ENCODE results near the gene PAPPA2.
"Not testable (repeated sequence)": the region's sequence is repeated elsewhere in the genome, so short reads cannot be mapped to it uniquely, and the experiment has no call there.

Gene PAPPA2

DNA sequence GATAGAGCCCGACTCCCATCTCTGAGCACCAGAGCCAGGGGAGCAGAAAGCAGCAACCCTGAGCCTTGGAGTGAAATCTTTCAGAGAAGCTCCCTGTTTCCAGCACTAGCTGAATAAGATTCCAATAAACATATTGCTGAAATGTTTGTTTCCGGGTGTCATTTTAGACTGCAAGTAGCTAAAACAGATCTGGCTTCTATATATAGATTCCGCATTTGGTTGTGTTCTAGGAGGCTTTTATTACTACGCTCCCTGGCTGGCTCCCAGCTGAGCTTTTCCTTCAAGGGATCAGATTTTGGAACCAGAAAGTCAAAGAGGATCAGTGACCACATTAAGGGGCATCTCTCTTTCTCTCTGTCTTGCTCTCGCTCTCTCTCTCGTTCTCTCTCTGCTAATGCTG is 88.2 kb downstream of the PAPPA2 start:
- DNase-seq (ENCODE audit: low read depth): no peak

DNA sequence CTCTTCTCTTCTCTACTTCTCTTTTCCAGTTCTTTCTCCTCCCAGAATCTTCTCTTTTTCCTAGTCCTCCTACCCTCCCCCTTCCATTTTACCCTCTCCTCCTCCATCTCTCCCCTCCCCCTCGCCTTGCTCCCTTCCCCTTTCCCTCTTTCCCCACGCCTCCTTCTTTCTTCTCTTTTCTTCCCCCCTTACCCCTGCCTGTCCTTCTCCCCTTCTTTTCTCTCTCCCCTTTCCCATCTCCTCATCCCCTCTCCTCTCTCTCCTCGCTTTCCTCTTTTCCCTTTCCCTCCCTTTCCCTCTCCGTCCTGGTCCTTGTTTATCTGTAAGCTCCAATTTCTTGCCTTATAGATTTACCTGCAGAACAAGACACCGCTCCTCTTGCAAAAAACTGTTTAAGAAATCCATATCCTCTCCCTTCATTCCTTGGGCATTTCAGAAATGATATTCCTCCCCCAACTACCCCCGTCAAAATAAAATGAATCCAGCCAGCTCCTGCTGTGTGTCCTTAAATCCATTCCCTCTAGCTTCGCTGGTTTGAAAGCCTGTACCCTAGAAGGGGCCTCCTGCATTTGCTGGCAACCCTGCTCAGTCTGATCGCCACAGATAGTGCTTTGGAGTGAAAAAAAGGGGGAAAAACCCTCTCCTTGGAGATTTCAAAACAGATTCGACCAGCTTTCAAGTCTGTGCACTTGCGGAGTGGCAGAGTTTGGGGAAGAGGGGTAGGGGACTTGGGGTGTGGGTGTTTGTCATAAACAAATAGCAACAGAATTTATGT is 89.4 kb downstream of the PAPPA2 start:
- no peak for DNase-seq (ENCODE audit: low read depth)

DNA sequence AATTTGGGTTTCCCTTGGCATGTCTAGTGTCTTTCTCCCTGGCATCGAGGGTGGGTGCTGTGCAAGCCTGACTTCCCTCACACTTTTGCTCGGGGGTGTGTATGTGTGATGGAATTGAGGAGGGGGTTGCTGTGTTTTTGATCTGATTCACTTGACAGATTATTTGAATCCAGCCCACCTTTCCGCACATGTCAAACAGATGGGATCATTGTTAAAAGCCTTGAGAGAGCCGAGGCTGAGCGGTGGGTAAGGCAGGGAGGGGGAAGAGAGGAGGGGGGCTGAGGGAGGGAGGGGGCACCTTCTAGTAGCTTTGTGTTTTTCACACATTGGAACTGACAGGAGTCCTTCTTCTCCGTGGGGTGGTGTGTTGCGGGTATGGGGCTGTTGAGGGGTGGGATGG is 90.0 kb downstream of the PAPPA2 start:
- DNase-seq (ENCODE audit: low read depth): no peak

DNA sequence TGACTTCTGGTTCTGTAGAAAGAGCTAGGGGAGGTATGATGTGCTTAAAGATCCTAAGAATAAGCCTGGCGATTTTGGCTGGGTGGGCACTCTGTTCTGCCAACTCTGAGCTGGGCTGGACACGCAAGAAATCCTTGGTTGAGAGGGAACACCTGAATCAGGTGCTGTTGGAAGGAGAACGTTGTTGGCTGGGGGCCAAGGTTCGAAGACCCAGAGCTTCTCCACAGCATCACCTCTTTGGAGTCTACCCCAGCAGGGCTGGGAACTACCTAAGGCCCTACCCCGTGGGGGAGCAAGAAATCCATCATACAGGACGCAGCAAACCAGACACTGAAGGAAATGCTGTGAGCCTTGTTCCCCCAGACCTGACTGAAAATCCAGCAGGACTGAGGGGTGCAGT is 93.3 kb downstream of the PAPPA2 start:
- DNase-seq (ENCODE audit: low read depth): no peak

DNA sequence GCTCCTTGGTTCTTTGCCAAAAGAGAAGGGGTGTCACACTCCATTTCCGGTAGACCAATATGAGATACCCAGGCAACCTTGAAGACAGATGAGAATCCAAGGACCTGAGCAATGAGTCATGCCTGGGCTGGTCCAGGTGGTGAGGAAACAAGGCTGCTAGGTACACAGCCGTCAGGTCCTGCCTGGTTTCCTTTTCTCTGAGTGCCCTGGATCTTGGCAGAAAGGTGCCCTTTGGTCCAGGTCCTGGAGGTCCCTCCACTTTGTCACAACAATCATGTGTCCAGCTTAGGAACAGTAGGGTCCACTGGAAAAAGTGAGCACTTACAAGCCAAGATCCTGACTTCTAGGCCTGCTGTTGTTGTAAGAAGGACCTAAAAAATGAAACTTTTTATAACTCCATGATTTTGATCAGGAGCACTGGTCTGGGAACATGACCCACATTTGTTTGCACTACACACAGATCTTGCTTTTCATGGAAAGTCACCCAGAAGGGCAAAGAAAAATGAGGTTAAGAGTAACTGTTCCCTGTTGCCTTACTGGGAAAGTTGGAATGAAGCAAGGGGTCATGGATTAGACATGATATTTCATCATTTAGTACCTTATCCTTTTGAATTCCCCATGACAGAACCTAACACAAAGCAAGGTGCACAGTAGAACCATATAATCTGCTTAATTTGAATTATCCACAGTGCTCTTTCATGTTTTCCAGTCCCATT is 94.7 kb downstream of the PAPPA2 start:
- no peak for DNase-seq (ENCODE audit: low read depth)

DNA sequence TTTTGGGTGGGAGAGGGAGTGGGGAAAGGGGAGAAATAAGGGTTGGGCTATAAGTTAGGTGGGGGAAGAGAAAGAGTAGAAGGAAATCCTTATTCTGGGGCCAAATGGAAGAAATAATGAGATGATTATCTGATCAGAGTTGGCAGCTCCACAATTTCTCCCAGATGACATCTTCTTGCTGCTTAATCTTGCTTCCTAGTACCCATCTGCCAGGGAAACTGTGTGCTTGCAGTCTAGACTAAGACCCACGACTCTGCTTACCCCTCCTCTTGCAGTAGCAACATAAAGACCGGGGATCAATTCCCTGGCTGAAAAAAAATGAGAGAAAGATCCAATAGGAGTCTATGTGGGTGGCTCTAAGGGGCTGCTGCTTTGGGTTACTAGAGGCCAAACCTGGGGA is 95.6 kb downstream of the PAPPA2 start:
- no peak for DNase-seq (ENCODE audit: low read depth)

DNA sequence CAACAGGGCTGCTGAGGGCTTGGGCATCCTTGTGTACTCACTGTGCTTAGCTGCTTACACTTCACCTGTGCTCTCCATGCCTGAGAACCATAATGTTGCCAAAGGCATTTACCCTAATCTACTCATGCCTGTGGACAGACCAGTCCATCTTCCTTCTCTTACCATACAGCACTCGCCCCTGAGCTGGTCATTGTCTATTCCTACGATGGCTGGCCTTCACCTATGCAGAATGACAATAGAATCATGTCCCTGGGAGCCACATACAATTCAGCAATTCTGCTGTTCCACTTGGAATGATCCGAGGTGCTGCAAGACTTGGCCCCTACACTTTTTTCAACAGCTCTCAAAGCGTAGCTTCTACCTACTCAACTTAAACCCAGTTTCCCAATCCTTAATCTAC is 96.5 kb downstream of the PAPPA2 start:
- no peak for DNase-seq (ENCODE audit: low read depth)

DNA sequence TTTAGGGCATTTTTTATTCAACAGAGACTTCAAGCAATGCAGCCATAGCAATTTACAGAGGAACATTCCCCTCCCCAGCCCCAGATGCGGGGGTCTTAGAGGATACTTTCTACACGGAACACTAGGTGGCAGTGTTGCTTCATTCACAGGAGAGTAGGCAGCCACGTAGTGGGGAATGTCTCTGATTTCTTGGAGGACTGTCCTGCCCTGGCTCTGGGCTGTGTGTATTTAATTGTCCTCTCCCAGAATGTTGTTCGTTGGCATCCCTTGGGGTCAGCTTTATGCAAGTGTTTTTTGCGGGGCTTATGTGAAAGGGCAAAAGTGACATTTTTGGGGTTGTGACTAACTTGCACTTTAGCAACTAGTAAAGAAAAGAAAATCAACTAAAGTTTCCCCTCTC is 96.9 kb downstream of the PAPPA2 start:
- DNase-seq (ENCODE audit: low read depth): no peak

DNA sequence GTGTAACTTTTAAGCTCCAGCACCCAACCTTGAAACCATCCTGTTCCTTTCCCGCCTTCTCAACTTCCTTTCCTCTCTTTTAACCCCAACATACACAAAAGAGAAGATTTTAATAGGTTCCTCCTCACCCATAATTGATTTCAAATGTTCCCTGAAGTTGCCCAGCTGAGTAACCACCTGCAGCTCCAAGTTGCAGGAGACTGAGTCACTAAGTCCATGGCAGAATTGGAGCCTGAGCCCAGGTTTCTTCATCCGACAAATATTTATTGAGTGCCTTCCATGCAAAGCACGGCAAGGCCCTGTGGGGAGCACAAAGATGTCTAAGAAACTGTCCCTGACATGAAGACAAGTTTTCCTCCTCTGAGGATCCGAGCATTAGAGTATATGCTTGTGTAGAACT is 97.7 kb downstream of the PAPPA2 start:
- DNase-seq (ENCODE audit: low read depth): no peak

DNA sequence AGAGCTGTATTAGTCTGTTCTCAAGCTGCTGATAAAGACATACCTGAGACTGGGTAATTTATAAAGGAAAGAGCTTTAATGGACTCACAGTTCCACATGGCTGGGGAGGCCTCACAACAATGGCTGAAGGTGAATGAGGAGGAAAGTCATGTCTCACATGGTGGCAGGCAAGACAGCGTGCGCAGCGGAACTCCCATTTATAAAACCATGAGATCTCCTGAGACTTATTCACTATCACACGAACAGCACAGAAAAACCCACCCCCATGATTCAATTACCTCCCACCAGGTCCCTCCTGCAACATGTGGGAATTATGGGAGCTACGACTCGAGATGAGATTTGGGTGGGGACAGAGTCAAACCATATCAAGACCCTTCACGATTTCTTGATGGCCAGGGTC is 98.8 kb downstream of the PAPPA2 start:
- DNase-seq (ENCODE audit: low read depth): not testable (repeated sequence)

DNA sequence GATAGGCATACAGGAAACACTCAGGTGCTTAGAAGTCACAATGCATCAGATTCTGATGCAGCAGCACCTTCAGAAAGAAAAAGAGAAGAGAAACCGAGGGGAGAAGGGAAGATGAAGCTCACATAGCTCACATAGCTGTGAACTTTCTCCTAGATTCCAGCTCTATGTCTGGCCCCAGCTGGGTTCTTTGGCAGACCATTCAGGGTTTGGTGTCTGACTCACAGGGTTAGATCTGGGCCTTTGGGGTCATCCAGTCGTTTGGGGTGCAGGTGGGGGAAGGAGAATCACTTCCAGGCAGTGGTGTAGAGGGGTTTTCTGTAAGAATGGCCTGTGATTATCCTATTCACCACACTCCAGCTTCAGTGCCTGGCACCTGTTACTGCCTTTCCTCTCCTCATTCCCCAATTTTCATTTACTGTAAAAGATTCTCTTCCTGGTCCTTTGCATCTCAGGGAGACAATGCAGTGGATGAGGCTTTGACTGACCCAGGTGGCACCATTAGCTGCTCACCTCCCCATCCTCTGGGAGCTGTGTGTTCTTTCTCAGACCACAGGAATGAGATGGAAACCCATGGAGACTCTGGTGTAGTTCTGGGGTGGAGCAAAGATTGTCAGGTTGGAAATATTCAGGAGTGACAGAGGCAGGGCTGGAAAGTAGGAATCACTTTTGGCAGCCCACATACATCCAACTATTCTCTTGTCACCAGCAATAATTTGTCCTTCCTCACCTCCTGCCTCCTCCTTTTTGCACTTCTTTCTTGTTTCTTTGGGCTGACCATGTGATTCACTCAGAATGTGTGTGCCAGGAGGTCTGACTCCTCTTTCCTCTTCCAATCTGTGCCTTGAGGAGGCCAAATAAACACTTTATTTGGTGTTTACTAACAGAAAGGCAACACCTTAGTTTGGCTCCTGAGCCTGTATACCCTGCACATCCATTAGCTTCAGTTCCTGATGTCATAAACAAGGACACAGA is 103.3 kb downstream of the PAPPA2 start:
- no peak for DNase-seq (ENCODE audit: low read depth)

DNA sequence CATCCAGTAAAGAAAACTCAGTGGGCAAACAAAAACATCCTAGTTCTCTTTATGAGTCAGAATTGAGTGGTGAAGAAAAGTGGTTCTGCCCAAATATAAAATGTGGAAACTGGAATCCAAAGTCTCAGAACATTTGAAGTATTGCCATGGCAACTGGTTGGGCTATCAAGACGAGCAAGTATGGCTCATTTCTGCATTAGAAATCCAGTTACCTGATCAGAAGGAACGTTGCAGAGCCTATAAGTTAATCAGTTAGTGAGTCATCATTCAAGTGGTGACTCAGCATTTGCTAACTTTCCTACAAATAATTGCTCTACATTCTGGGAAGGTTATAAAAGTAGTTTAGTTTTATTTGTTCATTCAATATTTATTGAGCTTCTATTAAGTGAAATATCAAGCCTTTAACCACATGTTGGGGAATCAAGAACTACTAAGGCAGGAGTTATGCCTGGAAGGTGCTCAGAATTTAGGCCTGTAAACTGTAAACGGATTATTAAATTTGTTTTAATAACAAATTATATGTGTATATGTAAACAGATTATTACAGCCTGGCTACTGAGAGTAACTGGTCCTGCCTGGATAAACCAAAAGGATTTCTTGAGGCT is 104.3 kb downstream of the PAPPA2 start:
- DNase-seq (ENCODE audit: low read depth): no peak

DNA sequence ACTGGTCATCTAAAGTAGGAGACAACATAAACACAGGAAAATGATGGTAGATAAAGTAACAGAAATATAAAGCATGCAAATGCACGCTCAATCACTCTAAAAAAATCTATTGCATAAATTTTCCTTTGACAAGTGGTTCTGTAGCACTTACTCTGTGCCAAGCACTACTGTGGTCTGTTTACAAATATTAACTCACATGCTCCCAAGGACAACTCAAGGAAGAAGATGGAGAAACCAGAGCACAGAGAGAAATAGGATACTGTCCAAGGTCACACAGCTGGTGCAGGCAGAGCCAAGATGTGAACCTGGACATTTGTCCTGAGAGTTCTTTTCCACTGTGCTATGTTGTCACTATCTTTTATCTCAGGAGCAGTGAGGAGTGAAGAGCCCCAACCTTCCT is 105.2 kb downstream of the PAPPA2 start:
- no peak for DNase-seq (ENCODE audit: low read depth)

DNA sequence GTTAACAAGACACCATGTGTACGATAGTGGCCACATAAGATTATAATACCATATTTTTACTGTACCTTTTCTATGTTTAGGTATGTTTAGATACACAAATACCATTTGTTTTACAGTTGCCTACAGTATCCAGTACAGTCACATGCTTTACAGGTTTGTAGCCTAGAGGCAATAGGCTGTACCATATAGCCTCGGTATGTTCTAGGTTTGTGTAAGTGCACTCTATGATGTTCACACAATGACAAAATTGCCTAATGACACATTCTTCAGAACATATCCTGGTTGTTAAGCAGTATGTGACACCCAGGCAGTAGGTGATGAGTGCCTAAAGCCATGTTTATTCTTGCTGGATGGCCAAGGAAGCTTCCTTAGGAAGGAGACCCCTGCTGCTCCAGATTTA is 111.8 kb downstream of the PAPPA2 start:
- no peak for DNase-seq (ENCODE audit: low read depth)

DNA sequence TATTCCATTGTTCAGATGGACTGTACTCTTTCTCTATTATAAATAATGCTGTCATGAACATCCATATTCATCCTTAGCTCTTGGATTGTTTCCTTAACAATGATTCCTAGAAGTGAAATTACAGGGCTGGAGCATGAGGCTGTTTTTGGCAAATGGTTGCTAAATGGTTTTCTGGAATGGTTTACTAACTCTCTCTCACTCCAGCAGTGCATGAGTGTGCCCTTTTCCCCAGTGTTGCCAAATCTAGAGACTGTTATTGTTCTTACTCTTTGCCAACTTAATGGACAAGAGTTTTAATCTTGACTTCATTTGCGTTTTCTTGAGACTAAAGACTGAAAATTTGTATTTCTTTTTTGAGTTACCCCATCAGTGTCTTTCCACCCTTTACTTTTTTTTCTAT is 113.0 kb downstream of the PAPPA2 start:
- no peak for DNase-seq (ENCODE audit: low read depth)

DNA sequence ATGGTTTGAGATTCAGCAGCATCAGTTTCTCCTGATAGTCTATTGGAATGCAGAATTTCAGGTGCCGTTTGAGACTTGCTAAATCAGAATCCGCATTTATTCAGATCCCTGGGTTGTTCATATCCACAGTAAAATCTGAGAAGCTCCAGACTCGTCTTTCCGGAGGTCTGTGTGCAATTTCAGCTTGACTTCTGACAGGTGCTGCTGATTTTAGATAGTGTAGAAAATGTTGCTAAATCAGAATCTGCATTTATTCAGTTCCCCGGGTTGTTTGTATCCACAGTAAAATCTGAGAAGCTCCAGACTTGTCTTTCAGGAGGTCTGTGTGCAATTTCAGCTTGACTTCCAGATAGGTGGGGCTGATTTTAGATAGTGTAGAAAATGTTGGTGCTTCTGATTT is 113.7 kb downstream of the PAPPA2 start:
- DNase-seq (ENCODE audit: low read depth): no peak

DNA sequence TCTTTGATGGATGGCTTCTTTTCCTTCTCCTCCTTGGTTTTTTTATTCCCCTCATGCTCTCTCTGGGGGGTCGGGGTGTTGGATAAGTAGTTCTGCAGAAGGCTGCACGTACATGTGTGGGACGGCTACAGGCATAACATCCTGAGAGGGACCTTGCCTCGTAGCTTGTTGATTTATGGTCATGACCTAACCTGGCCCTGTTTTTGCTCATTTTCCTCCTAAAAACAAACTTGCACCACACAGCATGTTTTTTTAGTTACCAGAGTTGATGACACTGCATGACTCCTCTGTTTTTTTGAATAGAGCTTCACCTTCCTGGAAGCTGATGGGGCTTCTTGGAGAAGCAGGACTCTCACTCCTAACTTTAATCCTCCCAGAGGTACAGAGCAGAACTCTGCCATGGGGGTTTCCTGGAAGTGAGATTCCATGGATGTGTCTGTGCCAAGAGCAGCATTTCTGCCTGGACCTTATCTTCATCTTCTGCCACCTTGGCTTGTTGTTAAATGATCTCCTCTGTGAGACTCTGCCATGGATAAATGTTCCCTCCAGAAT is 114.7 kb downstream of the PAPPA2 start:
- no peak for DNase-seq (ENCODE audit: low read depth)

DNA sequence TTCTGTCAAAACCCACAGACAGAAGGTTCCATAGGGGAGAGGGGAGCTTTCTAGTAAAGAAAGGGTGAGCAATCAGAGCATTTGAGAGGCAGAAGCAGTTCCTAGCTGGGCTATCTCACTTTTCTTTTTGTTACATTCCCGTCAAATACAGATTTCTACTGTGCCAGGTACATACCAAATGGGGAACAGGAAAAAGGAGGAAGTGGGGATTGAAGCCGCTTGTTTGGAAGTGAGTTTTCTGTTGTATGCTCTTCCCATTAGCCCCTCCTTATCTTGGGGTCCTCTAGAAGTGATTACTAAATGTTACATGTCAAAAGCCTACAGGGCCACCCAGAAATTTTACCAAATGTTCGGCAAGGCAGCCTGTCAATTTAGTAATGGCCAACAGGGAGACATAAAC is 116.1 kb downstream of the PAPPA2 start:
- DNase-seq (ENCODE audit: low read depth): no peak

DNA sequence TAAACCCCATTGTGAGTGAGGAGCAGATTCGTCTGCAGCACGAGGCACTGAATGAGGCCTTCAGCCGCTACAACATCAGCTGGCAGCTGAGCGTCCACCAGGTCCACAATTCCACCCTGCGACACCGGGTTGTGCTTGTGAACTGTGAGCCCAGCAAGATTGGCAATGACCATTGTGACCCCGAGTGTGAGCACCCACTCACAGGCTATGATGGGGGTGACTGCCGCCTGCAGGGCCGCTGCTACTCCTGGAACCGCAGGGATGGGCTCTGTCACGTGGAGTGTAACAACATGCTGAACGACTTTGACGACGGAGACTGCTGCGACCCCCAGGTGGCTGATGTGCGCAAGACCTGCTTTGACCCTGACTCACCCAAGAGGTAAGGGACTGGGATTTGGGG is 132.2 kb downstream of the PAPPA2 start:
- DNase-seq (ENCODE audit: low read depth): no peak

DNA sequence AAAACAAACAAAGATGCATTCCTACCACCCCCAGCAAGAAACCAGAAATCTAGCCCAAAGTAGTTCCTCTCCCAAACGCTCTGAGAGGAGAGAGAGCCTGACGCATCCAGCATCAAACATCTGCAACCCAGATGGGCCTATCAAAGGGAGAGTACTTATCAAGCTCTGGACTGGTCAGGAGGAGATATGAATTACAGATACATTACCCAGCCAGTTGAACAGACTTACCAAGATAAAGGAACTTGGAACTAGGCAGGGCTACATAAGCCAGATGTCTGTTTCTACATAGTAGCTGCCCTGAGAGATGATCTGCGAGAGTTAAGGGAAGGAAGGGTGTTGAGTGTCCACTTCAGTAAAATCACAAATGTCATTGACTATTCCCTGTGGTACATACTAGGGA is 138.4 kb downstream of the PAPPA2 start:
- no peak for DNase-seq (ENCODE audit: low read depth)

DNA sequence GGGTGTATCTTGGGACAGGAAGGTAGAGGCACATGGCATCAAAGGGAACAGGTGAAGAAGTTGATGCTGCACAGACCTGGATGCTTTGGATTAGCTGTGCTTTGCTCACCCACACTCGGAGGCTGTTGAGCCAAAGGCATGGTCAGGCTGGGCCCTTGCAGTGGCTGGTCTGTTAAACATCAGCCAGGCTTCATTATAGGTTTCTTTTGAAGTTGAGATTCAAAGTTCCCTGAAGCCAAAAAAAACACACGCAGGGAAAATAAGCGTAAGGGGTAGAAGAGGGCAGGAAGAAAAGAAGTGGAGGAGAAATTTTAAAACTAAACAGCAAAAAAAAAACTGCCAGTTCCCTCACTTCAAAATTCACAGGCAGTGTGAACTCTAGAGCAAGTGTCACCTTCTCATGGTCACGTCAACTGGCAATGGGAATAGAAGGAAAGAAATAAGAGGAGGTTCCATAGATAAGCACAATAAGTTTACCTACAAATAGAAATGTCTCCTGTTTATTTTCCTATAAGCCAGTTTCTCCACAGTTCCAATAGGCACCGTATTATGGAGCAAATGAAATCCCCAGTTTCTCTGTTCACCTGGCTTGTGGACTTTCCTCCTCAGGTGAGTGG is 139.5 kb downstream of the PAPPA2 start:
- DNase-seq (ENCODE audit: low read depth): no peak

DNA sequence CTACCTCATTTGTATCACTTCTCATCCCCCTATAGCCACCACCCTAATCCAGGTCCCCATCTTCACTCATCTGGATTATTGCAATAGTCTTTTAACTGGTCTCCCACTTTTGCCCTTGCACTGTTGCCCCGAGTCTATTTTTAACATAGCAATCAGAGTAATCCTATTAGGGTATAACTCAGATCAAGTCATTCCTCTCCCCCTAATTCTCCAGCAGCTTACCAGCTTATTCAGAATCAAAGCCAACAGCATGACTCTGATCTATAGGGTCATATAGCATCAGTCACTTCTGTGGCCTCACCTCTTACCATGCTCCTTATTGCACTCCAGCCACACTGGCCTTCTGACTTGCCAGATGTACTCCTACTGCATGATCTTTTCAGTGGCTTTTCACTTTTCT is 140.7 kb downstream of the PAPPA2 start:
- DNase-seq (ENCODE audit: low read depth): no peak

Data from activated T-helper 1 cell treated with Interleukin-2 at 50 U/mL for 16 hours (primary cell).